Panc1 (cell line): ENCODE data around the gene POLR2J2. TPM values are rescaled to one million over a fixed set of nuclear protein-coding genes. Genes with fewer than 3 reads are reported as not detected.
"Not testable (repeated sequence)": the region's sequence is repeated elsewhere in the genome, so short reads cannot be mapped to it uniquely, and the experiment has no call there.

Source experiments
- ATAC-seq: fragments of 200-7000 bp; cut with Tn5 transposase; 2 replicates; pipeline ENCODE4 v1.9.1; 2020; ENCODE audit warnings: mild to moderate bottlenecking, moderate library complexity
- BruUV-seq: library from RNA; stranded (reverse); fragments of 400-500 nt; replicated peaks from 2 replicates; lab custom pipeline; 2021; lab: Mats Ljungman, UMichigan
- CTCF ChIA-PET: fragments of 300-600 bp; sonication (Branson Sonifier 250); formaldehyde crosslinking; loops from one replicate; lab custom pipeline; 2022; ENCODE audit warnings: antibody characterized with exemption; lab: Charles Lee
- POLR2A ChIA-PET: fragments of 300-600 bp; sonication (Branson Sonifier 250); formaldehyde crosslinking; loops from one replicate; lab custom pipeline; 2022; ENCODE audit warnings: antibody characterized with exemption; lab: Charles Lee
- DNase-seq: peaks from one replicate; pipeline ENCODE4 v3.0.0-alpha.2; 2010; ENCODE audit warnings: low read depth, low spot score
- H3K27ac ChIP-seq: 2 replicates; pipeline ENCODE4 v1.5.1; 2011; ENCODE audit warnings: mild to moderate bottlenecking, low read length, inconsistent platforms
- H3K27me3 ChIP-seq: fragments of 200-500 bp; sonication (Bioruptor generic); 2 replicates; pipeline ENCODE4 v1.6.0; 2014; ENCODE audit warnings: low read length, inconsistent platforms; ENCODE audit not compliant: control insufficient read depth, insufficient read depth
- H3K36me3 ChIP-seq: fragments of 200-500 bp; sonication (Bioruptor generic); 2 replicates; pipeline ENCODE4 v1.5.1; 2014; ENCODE audit warnings: inconsistent platforms, mild to moderate bottlenecking, low read length, moderate library complexity; ENCODE audit not compliant: control insufficient read depth, insufficient read depth
- H3K4me1 ChIP-seq: 2 replicates; pipeline ENCODE4 v1.5.1; 2011; ENCODE audit warnings: inconsistent platforms, mild to moderate bottlenecking, low read length, moderate library complexity; ENCODE audit not compliant: control insufficient read depth, insufficient read depth
- H3K4me3 ChIP-seq, 2 experiments: 2 replicates each; pipeline ENCODE4 v1.5.1; 2011 to 2012; ENCODE audit warnings: low read depth in 2 of 2, low read length in 2 of 2, mild to moderate bottlenecking in 2 of 2, inconsistent platforms in 1 of 2, moderate library complexity in 1 of 2
- H3K9me3 ChIP-seq: fragments of 200-500 bp; sonication (Bioruptor generic); 2 replicates; pipeline ENCODE4 v1.5.1; 2014; ENCODE audit warnings: low read depth, mild to moderate bottlenecking, inconsistent platforms, low read length, moderate library complexity; ENCODE audit not compliant: control insufficient read depth, insufficient read depth
- in situ Hi-C: cut with HindIII; loops from 2 replicates; pipeline ENCODE4 v1.10.0; 2016; ENCODE audit warnings: low sequenced_read_pairs, low pct_unique_long_range_greater_than_20kb
- intact Hi-C: fragments of 100-400 bp; cut with micrococcal nuclease; formaldehyde crosslinking; loops from one replicate; pipeline ENCODE4 v1.10.0; 2022; ENCODE audit not compliant: unreplicated experiment
- total RNA-seq: library from RNA; stranded (reverse); gene quantifications from one replicate; pipeline ENCODE4 v1.2.1, GENCODE V29; 2021; ENCODE audit not compliant: unreplicated experiment

The POLR2J2 gene
- total RNA-seq, 1 experiment from 2014 or later = 10.0 TPM

DNA sequence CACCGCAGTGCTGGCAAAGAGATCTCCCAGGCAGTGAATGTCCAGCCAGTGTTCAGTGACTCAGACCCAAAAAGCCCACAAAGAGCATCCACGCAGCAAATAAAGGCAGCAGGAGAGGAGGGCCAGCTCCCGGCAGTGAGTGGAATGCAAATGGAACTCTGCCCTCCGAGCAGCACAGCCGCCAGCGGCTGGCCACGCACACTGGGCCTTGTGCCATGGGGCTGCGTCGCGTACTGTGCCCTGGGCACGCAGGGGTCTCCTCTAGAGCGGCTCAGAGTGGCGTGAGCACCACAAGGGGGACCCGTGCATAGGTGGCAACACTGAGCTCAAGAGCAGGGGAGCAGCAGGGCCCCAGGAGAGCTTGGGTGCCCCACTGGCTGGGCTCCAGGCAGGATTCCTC lies 3.9 kb downstream of the POLR2J2 start:
- DNase-seq, H3K36me3 ChIP-seq, BruUV-seq, intact Hi-C loops, H3K27me3 ChIP-seq, H3K4me1 ChIP-seq, H3K4me3 ChIP-seq, H3K27ac ChIP-seq, ATAC-seq, CTCF ChIA-PET, H3K9me3 ChIP-seq, POLR2A ChIA-PET, in situ Hi-C loops: not testable (repeated sequence)

DNA sequence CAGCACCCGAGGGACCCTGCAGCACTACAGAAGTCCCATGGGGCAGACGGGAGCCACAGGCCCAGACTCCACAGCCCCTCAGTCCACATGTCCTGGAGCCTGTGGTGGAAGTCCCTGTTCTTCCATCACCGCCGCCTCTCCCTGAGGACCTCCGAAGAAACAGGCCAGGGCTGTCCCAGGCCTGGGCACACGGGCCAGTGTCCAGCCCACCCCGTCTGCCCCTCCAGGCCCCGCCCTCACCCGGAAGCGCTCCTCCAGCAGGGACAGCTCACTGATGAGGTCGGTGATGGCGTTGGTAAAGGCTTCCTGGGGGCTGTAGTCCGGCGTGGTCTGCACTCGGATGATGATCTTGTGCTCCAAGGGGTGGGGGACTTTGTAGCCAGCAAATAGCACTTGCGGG lies 4.6 kb downstream of the POLR2J2 start:
- DNase-seq, ATAC-seq, H3K9me3 ChIP-seq, H3K4me1 ChIP-seq, H3K27me3 ChIP-seq, in situ Hi-C loops, POLR2A ChIA-PET, H3K36me3 ChIP-seq, H3K27ac ChIP-seq, BruUV-seq, H3K4me3 ChIP-seq, intact Hi-C loops, CTCF ChIA-PET: not testable (repeated sequence)

DNA sequence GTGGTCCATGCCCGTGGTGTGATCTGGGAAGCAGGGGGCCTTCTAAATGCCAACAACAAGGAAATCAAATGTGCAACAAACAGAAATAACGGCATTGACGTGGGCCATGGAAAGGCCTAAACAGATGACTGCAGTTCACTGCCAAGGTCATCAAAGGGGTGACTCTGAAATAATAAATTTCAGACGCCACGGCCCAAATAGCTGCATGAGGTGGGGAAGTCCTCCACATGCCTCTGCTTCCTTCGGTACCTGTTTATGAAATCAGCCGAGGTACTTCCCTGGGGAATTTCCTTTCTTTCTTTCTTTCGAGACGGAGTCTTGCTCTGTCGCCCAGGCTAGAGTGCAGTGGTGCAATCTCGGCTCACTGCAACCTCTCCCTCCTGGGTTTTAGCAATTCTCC lies 6.7 kb downstream of the POLR2J2 start:
- H3K27ac ChIP-seq, H3K27me3 ChIP-seq, H3K36me3 ChIP-seq, ATAC-seq, DNase-seq, H3K4me3 ChIP-seq, CTCF ChIA-PET, POLR2A ChIA-PET, H3K9me3 ChIP-seq, H3K4me1 ChIP-seq, in situ Hi-C loops, intact Hi-C loops, BruUV-seq: not testable (repeated sequence)

DNA sequence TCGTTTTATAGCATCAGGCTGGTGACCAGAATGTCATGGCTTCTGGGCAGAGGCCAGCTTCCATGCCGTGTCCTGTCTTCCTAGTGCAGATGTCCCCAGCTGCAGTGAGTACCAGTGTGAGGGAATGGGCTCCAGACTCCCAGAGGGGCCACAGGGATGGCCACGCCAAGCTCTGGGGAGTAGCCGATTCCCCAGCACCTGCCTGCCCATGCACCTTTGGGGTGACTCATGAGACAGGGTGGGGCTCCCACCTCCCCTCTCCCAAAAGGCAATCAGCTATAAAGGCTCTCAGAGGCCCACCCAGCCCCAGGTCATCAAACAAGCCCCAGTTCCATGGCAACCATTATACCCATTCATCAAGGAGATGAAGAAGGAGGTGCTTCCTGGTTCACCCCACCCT lies 21.5 kb downstream of the POLR2J2 start, which contains the start of gene SPDYE2B:
TSS of gene SPDYE2B (plus strand) at position 396 of the 400 bp plus-strand sequence. CDS start 2,030 bp downstream, outside the sequence.
- intact Hi-C loops, BruUV-seq, H3K36me3 ChIP-seq, H3K4me3 ChIP-seq, in situ Hi-C loops, H3K27me3 ChIP-seq, DNase-seq, H3K4me1 ChIP-seq, CTCF ChIA-PET, POLR2A ChIA-PET, H3K9me3 ChIP-seq, ATAC-seq, H3K27ac ChIP-seq: not testable (repeated sequence)

DNA sequence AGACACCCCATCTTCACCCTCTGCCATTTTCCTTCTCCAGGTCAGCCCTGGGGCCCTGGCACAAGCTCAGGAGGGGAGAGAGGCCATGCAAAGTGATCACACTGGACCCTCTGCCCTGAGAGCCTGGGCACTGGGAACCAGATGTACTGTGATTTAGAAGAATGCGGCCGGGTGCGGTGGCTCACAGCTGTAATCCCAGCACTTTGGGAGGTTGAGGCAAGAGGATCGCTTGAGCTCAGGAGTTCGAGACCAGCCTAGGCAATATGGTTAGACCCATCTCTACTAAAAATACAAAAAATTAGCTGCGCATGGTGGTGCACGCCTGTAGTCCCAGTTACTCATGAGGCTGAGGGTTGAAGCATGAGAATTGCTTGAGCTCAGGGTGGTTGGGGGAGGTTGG lies 23.6 kb downstream of the POLR2J2 start:
- H3K27ac ChIP-seq, DNase-seq, intact Hi-C loops, H3K9me3 ChIP-seq, H3K4me1 ChIP-seq, H3K36me3 ChIP-seq, H3K4me3 ChIP-seq, BruUV-seq, POLR2A ChIA-PET, CTCF ChIA-PET, H3K27me3 ChIP-seq, in situ Hi-C loops: not testable (repeated sequence)
- ATAC-seq = peak; percentile 44; the same call in 1 of the 2 replicates

DNA sequence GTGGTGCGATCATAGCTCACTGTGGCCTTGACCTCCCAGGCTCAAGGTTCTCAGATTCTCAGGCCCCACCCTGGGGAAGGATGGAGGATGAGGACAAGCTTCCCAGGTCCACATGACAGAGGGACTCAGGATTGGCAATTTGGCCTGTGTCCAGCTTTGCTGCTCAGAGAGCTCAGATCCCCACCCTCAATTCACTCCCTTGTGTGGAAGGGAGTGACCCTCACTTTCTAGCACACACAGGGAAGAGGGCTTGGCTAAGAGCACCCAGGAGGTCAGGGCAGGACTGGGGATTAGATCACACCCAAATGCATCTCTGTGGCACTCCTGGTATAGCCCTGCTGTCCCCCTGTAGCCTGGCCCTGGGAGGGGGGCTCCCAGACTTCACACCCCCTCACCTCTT lies 28.1 kb downstream of the POLR2J2 start:
- BruUV-seq = TSS peak; percentile 75
- CTCF ChIA-PET, intact Hi-C loops: not testable (repeated sequence)

DNA sequence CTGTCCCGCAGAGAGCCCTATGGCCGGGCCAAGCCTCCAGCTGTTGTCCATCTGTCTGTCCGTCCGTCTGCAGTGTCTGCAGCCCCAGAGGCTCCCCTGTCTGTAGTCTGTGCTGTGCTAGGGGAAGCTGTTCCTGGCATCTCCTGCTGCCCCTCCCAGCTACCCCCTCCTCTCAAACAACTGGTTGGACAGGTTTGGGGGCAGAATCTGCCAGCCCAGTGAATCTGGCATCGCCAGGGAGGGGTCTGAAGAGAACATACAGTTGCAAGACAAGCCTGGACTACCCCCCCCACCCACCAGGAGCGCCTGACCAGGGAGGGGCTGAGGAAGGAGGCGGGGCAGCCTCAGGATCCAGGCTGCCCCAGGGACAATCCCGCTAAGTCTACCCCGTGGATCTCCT lies 28.8 kb downstream of the POLR2J2 start, which contains the start of gene UPK3BL1:
TSS of gene UPK3BL1 (minus strand) at position 101 of the 400 bp plus-strand sequence. CDS start at position 51, 50 bp downstream.
- DNase-seq, POLR2A ChIA-PET, H3K4me1 ChIP-seq, H3K27ac ChIP-seq, H3K36me3 ChIP-seq, H3K4me3 ChIP-seq, in situ Hi-C loops, CTCF ChIA-PET, intact Hi-C loops, H3K9me3 ChIP-seq, BruUV-seq, H3K27me3 ChIP-seq: not testable (repeated sequence)
- ATAC-seq = peak; percentile 16; the same call in 1 of the 2 replicates

More for the DNA sequence above, 28.1 kb downstream of the POLR2J2 start:
- H3K36me3 ChIP-seq, H3K9me3 ChIP-seq, POLR2A ChIA-PET, H3K27ac ChIP-seq, H3K4me1 ChIP-seq, DNase-seq, in situ Hi-C loops, H3K4me3 ChIP-seq, H3K27me3 ChIP-seq, ATAC-seq: not testable (repeated sequence)
